Right renal pelvis (tissue), 4 donors: ENCODE data around the gene INTS4. TPM values are rescaled to one million over a fixed set of nuclear protein-coding genes. Genes with fewer than 3 reads are reported as not detected.
"Not testable (repeated sequence)": the region's sequence is repeated elsewhere in the genome, so short reads cannot be mapped to it uniquely, and the experiment has no call there.

Source experiments
- DNase-seq, 4 donors: peaks; one replicate each; pipeline ENCODE4 v3.0.0-alpha.2; 2013; ENCODE audit warnings: low read depth in 4 of 4, low spot score in 3 of 4, missing footprints in 1 of 4
- polyA plus RNA-seq, 4 donors: library from polyadenylated mRNA; unstranded; fragments of 120-200 nt; gene quantifications; one replicate each; pipeline ENCODE4 v1.2.1, GENCODE V29; 2013; ENCODE audit not compliant: insufficient read length in 4 of 4

INTS4 gene, protein sequence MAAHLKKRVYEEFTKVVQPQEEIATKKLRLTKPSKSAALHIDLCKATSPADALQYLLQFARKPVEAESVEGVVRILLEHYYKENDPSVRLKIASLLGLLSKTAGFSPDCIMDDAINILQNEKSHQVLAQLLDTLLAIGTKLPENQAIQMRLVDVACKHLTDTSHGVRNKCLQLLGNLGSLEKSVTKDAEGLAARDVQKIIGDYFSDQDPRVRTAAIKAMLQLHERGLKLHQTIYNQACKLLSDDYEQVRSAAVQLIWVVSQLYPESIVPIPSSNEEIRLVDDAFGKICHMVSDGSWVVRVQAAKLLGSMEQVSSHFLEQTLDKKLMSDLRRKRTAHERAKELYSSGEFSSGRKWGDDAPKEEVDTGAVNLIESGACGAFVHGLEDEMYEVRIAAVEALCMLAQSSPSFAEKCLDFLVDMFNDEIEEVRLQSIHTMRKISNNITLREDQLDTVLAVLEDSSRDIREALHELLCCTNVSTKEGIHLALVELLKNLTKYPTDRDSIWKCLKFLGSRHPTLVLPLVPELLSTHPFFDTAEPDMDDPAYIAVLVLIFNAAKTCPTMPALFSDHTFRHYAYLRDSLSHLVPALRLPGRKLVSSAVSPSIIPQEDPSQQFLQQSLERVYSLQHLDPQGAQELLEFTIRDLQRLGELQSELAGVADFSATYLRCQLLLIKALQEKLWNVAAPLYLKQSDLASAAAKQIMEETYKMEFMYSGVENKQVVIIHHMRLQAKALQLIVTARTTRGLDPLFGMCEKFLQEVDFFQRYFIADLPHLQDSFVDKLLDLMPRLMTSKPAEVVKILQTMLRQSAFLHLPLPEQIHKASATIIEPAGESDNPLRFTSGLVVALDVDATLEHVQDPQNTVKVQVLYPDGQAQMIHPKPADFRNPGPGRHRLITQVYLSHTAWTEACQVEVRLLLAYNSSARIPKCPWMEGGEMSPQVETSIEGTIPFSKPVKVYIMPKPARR
- polyA plus RNA-seq = 10 to 100 TPM; 36.6 to 44.4 (median 39.6) TPM

GRCh38 chr11:77994434-77995362 lies at the start of gene INTS4:
Gene INTS4, minus strand, starts transcription at chr11:77994668. Its CDS starts 25 bp downstream, at chr11:77994643.
- DNase-seq = peak; percentile 93 to 99 (median 98)

DNA sequence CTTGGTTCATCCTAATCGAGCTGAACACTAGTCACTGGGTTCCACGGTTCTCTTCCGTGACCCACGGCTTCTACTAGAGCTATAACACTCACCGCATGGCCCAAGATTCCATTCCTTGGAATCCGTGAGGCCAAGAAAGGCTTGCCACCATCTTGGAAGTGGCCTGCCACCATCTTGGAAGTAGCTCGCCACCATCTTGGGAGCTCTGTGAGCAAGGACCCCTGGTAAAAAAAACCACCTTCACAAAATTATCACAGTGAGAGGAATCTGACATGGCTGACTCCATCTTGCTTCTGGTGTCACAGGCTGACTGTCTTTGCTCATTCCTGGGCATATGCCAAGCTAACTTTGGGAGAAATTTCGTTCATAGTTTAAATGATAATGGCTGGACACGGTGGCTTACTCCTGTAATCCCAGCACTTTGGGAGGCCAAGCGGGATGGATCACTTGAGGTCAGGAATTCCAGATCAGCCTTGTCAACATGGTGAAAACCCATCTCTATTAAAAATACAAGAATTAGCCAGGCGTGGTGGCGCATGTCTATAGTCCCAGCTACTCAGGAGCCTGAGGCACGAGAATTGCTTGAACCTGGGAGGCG lies 47.5 kb upstream of the INTS4 start:
- no peak for DNase-seq

GRCh38 chr11:78041380-78041719 lies 46.9 kb upstream of the INTS4 start:
- not testable (repeated sequence) for DNase-seq

GRCh38 chr11:78040691-78041379 lies 46.4 kb upstream of the INTS4 start:
- DNase-seq = no peak

DNA sequence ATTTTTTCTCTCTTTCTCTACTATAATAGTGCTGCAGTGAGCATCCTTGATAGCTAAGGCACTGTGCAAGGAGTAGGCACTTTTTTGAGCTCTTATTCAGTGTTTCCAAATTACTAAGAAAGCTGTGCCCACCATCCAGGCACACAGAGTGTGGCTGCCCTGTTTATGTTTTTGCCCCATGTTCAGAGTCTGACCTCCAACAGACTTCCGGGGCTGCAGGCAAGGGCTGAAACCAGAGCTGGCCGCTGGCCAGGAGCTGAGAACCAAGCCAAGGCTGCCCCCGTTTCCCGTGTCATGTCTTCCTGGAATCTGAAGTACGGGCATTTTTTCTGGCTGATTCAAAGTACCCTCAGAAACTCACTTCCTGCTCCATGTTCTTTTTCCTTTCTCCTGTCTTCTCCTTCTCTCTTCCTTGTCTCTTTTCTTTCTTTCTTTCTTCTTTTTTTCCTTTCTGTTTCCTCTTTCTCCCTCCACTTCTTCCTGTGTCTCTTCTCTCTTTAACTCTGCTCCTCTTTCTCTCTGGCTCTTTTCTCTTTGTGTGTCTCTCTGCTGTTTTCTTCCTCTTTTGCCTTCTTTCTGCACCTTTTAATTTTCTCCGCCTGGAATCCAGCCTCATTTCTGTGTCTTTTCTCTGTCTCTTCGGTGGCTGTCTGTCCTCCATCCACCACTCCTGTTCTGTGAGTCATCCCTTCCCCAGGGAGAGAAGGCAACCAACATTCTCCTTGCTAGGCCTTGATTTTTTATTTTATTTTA lies 45.6 kb upstream of the INTS4 start:
- DNase-seq = no peak

GRCh38 chr11:78039391-78039918 lies 45.0 kb upstream of the INTS4 start:
- DNase-seq = no peak

- no peak for DNase-seq
Observed at GRCh38 chr11:78038697-78039313, 44.3 kb upstream of the INTS4 start.

DNA sequence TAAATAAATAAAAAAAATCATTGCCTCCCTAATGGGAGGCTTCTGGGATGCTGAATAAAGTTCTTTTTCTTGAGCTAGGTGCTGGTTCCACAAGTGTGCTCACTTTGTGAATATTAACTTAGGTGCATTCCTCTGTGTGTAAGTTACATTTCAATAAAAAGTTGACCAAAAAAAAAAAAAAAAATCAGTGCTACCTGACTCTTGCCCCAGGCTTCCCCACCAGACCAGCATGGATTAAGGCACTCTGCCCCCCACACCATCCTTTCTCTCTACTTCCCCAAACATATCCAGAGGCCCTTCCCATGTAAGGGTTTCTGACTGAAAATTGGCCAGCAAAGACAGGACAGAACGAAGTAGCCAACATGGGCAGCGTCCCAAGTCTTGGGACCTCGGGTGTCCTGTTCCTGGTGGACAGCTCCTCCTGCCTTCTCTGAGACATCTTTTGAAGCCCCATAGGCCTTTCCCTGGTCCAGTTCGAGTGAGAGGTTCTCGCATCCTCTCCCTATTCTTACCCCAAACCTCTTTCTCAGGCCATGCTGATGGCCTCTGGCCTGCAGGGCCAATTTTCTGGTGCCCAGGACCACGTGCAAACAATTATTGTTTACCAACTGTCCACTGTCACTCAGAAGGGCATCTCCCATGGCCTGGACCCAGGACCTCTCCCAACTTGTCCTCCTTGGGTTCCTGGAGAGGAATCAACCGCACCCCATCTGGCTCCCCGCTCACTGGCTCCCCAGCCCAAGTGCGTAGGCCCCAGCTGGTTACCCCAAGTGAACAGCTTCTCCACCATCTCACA lies 43.6 kb upstream of the INTS4 start:
- DNase-seq = no peak

- DNase-seq = no peak
Observed at GRCh38 chr11:78037056-78037455, 42.6 kb upstream of the INTS4 start.

- no peak for DNase-seq
Observed at GRCh38 chr11:78036313-78036712, 41.8 kb upstream of the INTS4 start.

DNA sequence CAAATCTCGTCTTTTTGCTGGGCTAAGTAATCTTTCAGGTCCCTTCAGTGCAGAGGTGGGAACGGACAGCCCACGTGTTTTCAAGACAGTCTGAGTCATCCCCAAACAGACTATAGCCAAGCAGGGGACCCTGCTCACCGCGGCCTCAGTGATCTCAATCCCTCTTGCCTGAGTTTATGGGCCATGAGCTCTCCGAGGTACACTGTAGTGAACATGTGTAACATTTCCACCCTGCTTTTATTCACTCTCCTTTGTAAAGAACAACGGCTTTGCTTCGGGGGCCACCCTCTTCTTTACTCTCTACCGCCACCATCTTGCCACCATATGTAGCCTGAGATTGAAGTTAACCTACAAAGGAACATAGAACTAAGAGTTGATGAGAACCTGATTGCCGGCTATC lies 40.2 kb upstream of the INTS4 start:
- no peak for DNase-seq

- DNase-seq = no peak
Observed at GRCh38 chr11:78033040-78033439, 38.6 kb upstream of the INTS4 start.

- DNase-seq = no peak
Observed at GRCh38 chr11:78032090-78032489, 37.6 kb upstream of the INTS4 start.

- no peak for DNase-seq
Observed at GRCh38 chr11:78031629-78032028, 37.2 kb upstream of the INTS4 start.

GRCh38 chr11:78030429-78031325 lies 36.2 kb upstream of the INTS4 start:
- peak in 3 of 4 donors; percentile 66 to 76 (median 69) for DNase-seq

- DNase-seq = not testable (repeated sequence)
Observed at GRCh38 chr11:78028423-78028822, 34.0 kb upstream of the INTS4 start.
